Activated B cell treated with CpG ODN at 0.5 μM for 24 hours (primary cell): ENCODE measurements around the gene TRAPPC6A. TPM values are rescaled to one million over a fixed set of nuclear protein-coding genes. Genes with fewer than 3 reads are reported as not detected.

Experiments
- ATAC-seq: fragments of 200-7000 bp; cut with Tn5 transposase; one replicate; pipeline ENCODE4 v1.10.0; 2021; ENCODE audit warnings: low read depth, mild to moderate bottlenecking, moderate library complexity
- CTCF ChIA-PET: fragments of 350-600 bp; sonication (Branson Sonifier 250); formaldehyde crosslinking; loops from one replicate; lab custom pipeline; 2021; ENCODE audit warnings: antibody characterized with exemption; lab: Charles Lee
- POLR2A ChIA-PET: fragments of 350-600 bp; sonication (Branson Sonifier 250); formaldehyde crosslinking; loops from one replicate; lab custom pipeline; 2021; ENCODE audit warnings: antibody characterized with exemption; lab: Charles Lee
- DNase-seq: peaks from one replicate; pipeline ENCODE4 v3.0.0; 2022
- H3K27ac Mint-ChIP-seq: one replicate; pipeline ENCODE4 v1.8.0; 2020; ENCODE audit warnings: mixed read lengths
- H3K27me3 Mint-ChIP-seq: one replicate; pipeline ENCODE4 v1.8.0; 2021; ENCODE audit warnings: mixed read lengths
- H3K36me3 Mint-ChIP-seq: one replicate; pipeline ENCODE4 v1.8.0; 2021; ENCODE audit warnings: low read depth, mixed read lengths
- H3K4me1 Mint-ChIP-seq: one replicate; pipeline ENCODE4 v1.8.0; 2021; ENCODE audit warnings: mixed read lengths
- H3K4me3 Mint-ChIP-seq: one replicate; pipeline ENCODE4 v1.8.0; 2020; ENCODE audit warnings: mild to moderate bottlenecking, mixed read lengths
- H3K9me3 Mint-ChIP-seq: one replicate; pipeline ENCODE4 v1.8.0; 2020; ENCODE audit warnings: mixed read lengths
- intact Hi-C: fragments of 100-400 bp; cut with micrococcal nuclease; formaldehyde crosslinking; loops from one replicate; pipeline ENCODE4 v1.15.1; 2024
- total RNA-seq: library from RNA; stranded (reverse); gene quantifications from 2 replicates; pipeline ENCODE4 v1.2.3, GENCODE V29; 2022
- TF ChIP-seq, protein P1 (sequence below): fragments of 200-600 bp; IDR thresholded peaks from one replicate; pipeline ENCODE4 v1.8.0; 2022; ENCODE audit warnings: antibody characterized with exemption, mild to moderate bottlenecking

Gene TRAPPC6A
- total RNA-seq, 1 donor from 2014 or later: 56.0 TPM

GRCh38 chr19:45186509-45187334 is 8.7 kb upstream of the TRAPPC6A start:
- Mint-ChIP-seq H3K4me3 (no peak overlapping the region), H3K27ac (no peak overlapping the region), H3K36me3 (peaks cover 11% of the 10 kb centered on the region), H3K4me1 (peaks cover 25% of the 10 kb centered on the region), H3K27me3 (no peaks in the 10 kb centered on the region), H3K9me3 (no peaks in the 10 kb centered on the region)
- DNase-seq (no peak), ATAC-seq (no peak)
- intact Hi-C loops: loop anchor here (1.0 kb wide), 4 partner anchors 169 to 497 kb away; no protein-coding TSS in a partner anchor
- CTCF ChIA-PET: interaction anchor here (0.6 to 2.1 kb wide), 8 partner anchors 9 to 197 kb away, joined by 3 to 9 read pairs (median 3); partner anchors contain the start of genes BLOC1S3 and TRAPPC6A
- TF ChIP-seq, protein P1, sequence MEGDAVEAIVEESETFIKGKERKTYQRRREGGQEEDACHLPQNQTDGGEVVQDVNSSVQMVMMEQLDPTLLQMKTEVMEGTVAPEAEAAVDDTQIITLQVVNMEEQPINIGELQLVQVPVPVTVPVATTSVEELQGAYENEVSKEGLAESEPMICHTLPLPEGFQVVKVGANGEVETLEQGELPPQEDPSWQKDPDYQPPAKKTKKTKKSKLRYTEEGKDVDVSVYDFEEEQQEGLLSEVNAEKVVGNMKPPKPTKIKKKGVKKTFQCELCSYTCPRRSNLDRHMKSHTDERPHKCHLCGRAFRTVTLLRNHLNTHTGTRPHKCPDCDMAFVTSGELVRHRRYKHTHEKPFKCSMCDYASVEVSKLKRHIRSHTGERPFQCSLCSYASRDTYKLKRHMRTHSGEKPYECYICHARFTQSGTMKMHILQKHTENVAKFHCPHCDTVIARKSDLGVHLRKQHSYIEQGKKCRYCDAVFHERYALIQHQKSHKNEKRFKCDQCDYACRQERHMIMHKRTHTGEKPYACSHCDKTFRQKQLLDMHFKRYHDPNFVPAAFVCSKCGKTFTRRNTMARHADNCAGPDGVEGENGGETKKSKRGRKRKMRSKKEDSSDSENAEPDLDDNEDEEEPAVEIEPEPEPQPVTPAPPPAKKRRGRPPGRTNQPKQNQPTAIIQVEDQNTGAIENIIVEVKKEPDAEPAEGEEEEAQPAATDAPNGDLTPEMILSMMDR: no peak
- POLR2A ChIA-PET: interaction anchor here (0.6 to 1.4 kb wide), 3 partner anchors 8 to 556 kb away, joined by 3 to 5 read pairs (median 4); partner anchors contain the start of genes BLOC1S3 and TRAPPC6A

DNA sequence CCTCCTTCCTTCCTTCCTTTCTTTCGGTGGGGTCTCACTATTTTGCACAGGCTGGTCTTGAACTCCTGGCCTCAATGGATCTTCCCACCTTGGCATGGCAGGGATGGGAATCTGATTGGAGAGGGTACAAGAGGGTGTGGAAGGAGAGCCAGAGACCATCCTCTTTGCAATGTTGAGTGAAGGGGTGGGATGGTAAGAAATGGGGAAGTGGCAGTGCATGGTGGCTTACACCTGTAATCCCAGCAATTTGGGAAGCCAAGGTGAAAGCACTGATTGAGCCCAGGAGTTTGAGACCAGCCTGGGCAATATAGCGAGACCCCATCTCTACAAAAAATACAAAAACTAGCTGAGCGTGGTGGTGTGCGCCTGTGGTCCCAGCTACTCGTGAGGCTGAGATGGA is 6.1 kb upstream of the TRAPPC6A start:
- TF ChIP-seq, protein P1: no peak
- Mint-ChIP-seq H3K36me3 (peaks cover 22% of the 10 kb centered on the region), H3K4me3 (no peak overlapping the region), H3K9me3 (no peaks in the 10 kb centered on the region), H3K4me1 (peaks cover 45% of the 10 kb centered on the region), H3K27me3 (no peaks in the 10 kb centered on the region), H3K27ac (no peak overlapping the region)
- CTCF ChIA-PET: no interaction called here
- intact Hi-C loops: no loop called here
- ATAC-seq: no peak
- no peak for DNase-seq
- POLR2A ChIA-PET: no interaction called here

- H3K27me3 Mint-ChIP-seq: no peaks in the 10 kb centered on the region
- TF ChIP-seq, protein P1: no peak
- no peaks in the 10 kb centered on the region for H3K9me3 Mint-ChIP-seq
- no peak overlapping the region for H3K27ac Mint-ChIP-seq
- ChIA-PET POLR2A (interaction anchor here (0.6 kb wide), 2 partner anchors 63 to 288 kb away, joined by 6 read pairs; no protein-coding TSS in a partner anchor), CTCF (interaction anchor here (1.2 kb wide), 1 partner anchor 87 kb away, joined by 4 read pairs; no protein-coding TSS in a partner anchor)
- DNase-seq (no peak), ATAC-seq (no peak)
- H3K4me3 Mint-ChIP-seq: no peak overlapping the region
- intact Hi-C loops: no loop called here
- peaks cover 28% of the 10 kb centered on the region for H3K36me3 Mint-ChIP-seq
- H3K4me1 Mint-ChIP-seq: peaks cover 52% of the 10 kb centered on the region
These were observed 4.7 kb upstream of the TRAPPC6A start for GRCh38 chr19:45182758-45183157.

GRCh38 chr19:45180936-45181335 is 2.9 kb upstream of the TRAPPC6A start:
- ChIA-PET CTCF (no interaction called here), POLR2A (no interaction called here)
- Mint-ChIP-seq H3K27me3 (no peaks in the 10 kb centered on the region), H3K36me3 (peaks cover 28% of the 10 kb centered on the region), H3K27ac (no peak overlapping the region), H3K4me1 (peaks cover 55% of the 10 kb centered on the region), H3K4me3 (peak overlapping the region; percentile 30), H3K9me3 (no peaks in the 10 kb centered on the region)
- DNase-seq (no peak), ATAC-seq (no peak)
- TF ChIP-seq, protein P1: no peak
- intact Hi-C loops: no loop called here

- TF ChIP-seq, protein P1: no peak
- H3K27ac Mint-ChIP-seq: no peak overlapping the region
- H3K9me3 Mint-ChIP-seq: no peaks in the 10 kb centered on the region
- peaks cover 30% of the 10 kb centered on the region for H3K36me3 Mint-ChIP-seq
- no peaks in the 10 kb centered on the region for H3K27me3 Mint-ChIP-seq
- intact Hi-C loops: loop anchor here (2.0 to 5.0 kb wide), 4 partner anchors 15 to 428 kb away; partner anchors contain the start of gene MARK4
- ATAC-seq (no peak), DNase-seq (no peak)
- ChIA-PET CTCF (no interaction called here), POLR2A (interaction anchor here (0.6 to 2.5 kb wide), 7 partner anchors 54 to 708 kb away, joined by 3 to 53 read pairs (median 5); partner anchors contain the start of genes CLASRP and PPP1R37)
- H3K4me1 Mint-ChIP-seq: peaks cover 56% of the 10 kb centered on the region
- peak overlapping the region; percentile 74 for H3K4me3 Mint-ChIP-seq
These were observed 1.9 kb upstream of the TRAPPC6A start for GRCh38 chr19:45179892-45180370.
